ENCODE data around the gene LIMA1.
A peak's percentile ranks its signal among the peaks of the same experiment; 100 is the strongest.

Gene LIMA1

GRCh38 chr12:50207424-50207823 is 75.9 kb downstream of the LIMA1 start:
- Histone ChIP-seq H3K9me3 (ENCODE audit: control insufficient read depth, insufficient read depth, low read length) (no peaks in the 10 kb centered on the region), H3K36me3 (ENCODE audit: control insufficient read depth, low read length) (peaks cover 29% of the 10 kb centered on the region), H4K20me1 (ENCODE audit: control insufficient read depth, insufficient read depth, low read depth, low read length) (no peaks in the 10 kb centered on the region), H3K4me1 (ENCODE audit: control insufficient read depth, low read length) (peaks cover 35% of the 10 kb centered on the region), H3K4me3 (ENCODE audit: low read length) (no peak overlapping the region), H3K27me3 (ENCODE audit: control insufficient read depth, low read length) (no peaks in the 10 kb centered on the region), H3K27ac (ENCODE audit: low read depth, low read length) (peak overlapping the region; percentile 16; the same call in 1 of the 2 replicates), H3K4me2 (ENCODE audit: low read length) (0 out of 2 replicates have a peak overlapping the region, but pooled peaks have one; percentile 11), H3K9me2 (replicated peaks; ENCODE audit: control insufficient read depth, low read length) (no peaks in the 10 kb centered on the region), H3F3A (ENCODE audit: control insufficient read depth, insufficient read depth) (peaks cover 12% of the 10 kb centered on the region), H3K79me2 (ENCODE audit: control insufficient read depth, low read length) (peaks cover 29% of the 10 kb centered on the region)
- TF ChIP-seq EZH2phosphoT487 (IDR thresholded peaks at IDR 0.05; ENCODE audit: borderline replicate concordance, low read length) (no peak), CTCF (IDR thresholded peaks at IDR 0.05; ENCODE audit: low read depth, low read length, poor library complexity, severe bottlenecking) (no peak)

GRCh38 chr12:50205648-50206047 is 77.7 kb downstream of the LIMA1 start:
- Histone ChIP-seq H3F3A (ENCODE audit: control insufficient read depth, insufficient read depth) (peaks cover 5% of the 10 kb centered on the region; the same call in 1 of the 2 replicates), H3K9me2 (replicated peaks; ENCODE audit: control insufficient read depth, low read length) (no peaks in the 10 kb centered on the region), H3K4me3 (ENCODE audit: low read length) (no peak overlapping the region), H3K27me3 (ENCODE audit: control insufficient read depth, low read length) (no peaks in the 10 kb centered on the region), H3K27ac (ENCODE audit: low read depth, low read length) (no peak overlapping the region), H3K4me2 (ENCODE audit: low read length) (no peak overlapping the region), H3K9me3 (ENCODE audit: control insufficient read depth, insufficient read depth, low read length) (no peaks in the 10 kb centered on the region), H3K36me3 (ENCODE audit: control insufficient read depth, low read length) (peaks cover 37% of the 10 kb centered on the region), H3K4me1 (ENCODE audit: control insufficient read depth, low read length) (peaks cover 17% of the 10 kb centered on the region), H3K79me2 (ENCODE audit: control insufficient read depth, low read length) (peaks cover 18% of the 10 kb centered on the region), H4K20me1 (ENCODE audit: control insufficient read depth, insufficient read depth, low read depth, low read length) (no peaks in the 10 kb centered on the region)
- TF ChIP-seq EZH2phosphoT487 (IDR thresholded peaks at IDR 0.05; ENCODE audit: borderline replicate concordance, low read length), result no peak
- no peak for TF ChIP-seq CTCF (IDR thresholded peaks at IDR 0.05; ENCODE audit: low read depth, low read length, poor library complexity, severe bottlenecking)

- Histone ChIP-seq H3K4me2 (ENCODE audit: low read length) (no peak overlapping the region), H3K4me3 (ENCODE audit: low read length) (no peak overlapping the region), H3K4me1 (ENCODE audit: control insufficient read depth, low read length) (peaks cover 13% of the 10 kb centered on the region), H4K20me1 (ENCODE audit: control insufficient read depth, insufficient read depth, low read depth, low read length) (no peaks in the 10 kb centered on the region), H3K27me3 (ENCODE audit: control insufficient read depth, low read length) (no peaks in the 10 kb centered on the region), H3F3A (ENCODE audit: control insufficient read depth, insufficient read depth) (peaks cover 5% of the 10 kb centered on the region; the same call in 1 of the 2 replicates), H3K36me3 (ENCODE audit: control insufficient read depth, low read length) (peaks cover 49% of the 10 kb centered on the region), H3K79me2 (ENCODE audit: control insufficient read depth, low read length) (peaks cover 4% of the 10 kb centered on the region; the same call in 1 of the 2 replicates), H3K9me3 (ENCODE audit: control insufficient read depth, insufficient read depth, low read length) (no peaks in the 10 kb centered on the region), H3K9me2 (replicated peaks; ENCODE audit: control insufficient read depth, low read length) (no peaks in the 10 kb centered on the region), H3K27ac (ENCODE audit: low read depth, low read length) (no peak overlapping the region)
- TF ChIP-seq CTCF (IDR thresholded peaks at IDR 0.05; ENCODE audit: low read depth, low read length, poor library complexity, severe bottlenecking) (no peak), EZH2phosphoT487 (IDR thresholded peaks at IDR 0.05; ENCODE audit: borderline replicate concordance, low read length) (no peak)
These were observed 79.6 kb downstream of the LIMA1 start for GRCh38 chr12:50203691-50204090.
